Measurements from ENCODE around the gene TNNT2.

The TNNT2 gene

GRCh38 chr1:201312298-201312697 lies 65.2 kb downstream of the TNNT2 start:
- DNase-seq (ENCODE audit: low spot score) = no peak
- TF ChIP-seq, protein P1, sequence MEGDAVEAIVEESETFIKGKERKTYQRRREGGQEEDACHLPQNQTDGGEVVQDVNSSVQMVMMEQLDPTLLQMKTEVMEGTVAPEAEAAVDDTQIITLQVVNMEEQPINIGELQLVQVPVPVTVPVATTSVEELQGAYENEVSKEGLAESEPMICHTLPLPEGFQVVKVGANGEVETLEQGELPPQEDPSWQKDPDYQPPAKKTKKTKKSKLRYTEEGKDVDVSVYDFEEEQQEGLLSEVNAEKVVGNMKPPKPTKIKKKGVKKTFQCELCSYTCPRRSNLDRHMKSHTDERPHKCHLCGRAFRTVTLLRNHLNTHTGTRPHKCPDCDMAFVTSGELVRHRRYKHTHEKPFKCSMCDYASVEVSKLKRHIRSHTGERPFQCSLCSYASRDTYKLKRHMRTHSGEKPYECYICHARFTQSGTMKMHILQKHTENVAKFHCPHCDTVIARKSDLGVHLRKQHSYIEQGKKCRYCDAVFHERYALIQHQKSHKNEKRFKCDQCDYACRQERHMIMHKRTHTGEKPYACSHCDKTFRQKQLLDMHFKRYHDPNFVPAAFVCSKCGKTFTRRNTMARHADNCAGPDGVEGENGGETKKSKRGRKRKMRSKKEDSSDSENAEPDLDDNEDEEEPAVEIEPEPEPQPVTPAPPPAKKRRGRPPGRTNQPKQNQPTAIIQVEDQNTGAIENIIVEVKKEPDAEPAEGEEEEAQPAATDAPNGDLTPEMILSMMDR (IDR thresholded peaks at IDR 0.05; ENCODE audit: extremely low read depth, missing control alignments) = no peak

DNA sequence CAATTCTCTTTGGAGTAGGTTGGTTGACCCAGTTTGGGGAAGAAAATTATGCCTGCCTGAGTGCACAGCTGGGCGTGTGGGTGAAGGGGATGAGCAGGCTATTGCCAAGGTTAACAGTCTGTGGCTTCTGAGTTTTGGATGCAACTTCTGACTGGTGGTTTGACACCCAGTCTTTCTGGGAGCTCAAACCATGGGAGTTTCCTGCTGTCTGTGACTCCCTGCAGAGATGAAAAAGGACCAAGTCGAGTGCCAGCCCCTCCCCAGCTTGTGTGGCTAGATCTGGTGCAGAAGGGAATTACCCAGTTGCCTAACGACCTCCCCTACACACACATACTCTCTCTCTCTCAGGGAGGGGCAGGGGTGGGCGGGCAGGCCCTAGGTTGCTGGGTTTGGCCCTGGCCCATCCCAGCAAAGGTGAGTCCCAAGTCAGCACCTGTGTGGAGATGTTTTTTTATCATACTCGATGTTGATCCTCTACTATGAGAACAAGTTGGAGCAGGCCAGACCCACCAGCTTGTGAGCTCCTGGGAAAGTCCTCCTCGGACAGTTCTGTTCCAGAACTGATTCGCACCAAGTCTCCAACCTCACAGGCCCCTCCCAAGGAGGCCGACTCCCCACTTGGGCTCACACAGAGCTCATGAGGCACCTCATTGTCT lies 66.0 kb downstream of the TNNT2 start:
- TF ChIP-seq, protein P1 (IDR thresholded peaks at IDR 0.05; ENCODE audit: extremely low read depth, missing control alignments) = no peak
- no peak for DNase-seq (ENCODE audit: low spot score)

DNA sequence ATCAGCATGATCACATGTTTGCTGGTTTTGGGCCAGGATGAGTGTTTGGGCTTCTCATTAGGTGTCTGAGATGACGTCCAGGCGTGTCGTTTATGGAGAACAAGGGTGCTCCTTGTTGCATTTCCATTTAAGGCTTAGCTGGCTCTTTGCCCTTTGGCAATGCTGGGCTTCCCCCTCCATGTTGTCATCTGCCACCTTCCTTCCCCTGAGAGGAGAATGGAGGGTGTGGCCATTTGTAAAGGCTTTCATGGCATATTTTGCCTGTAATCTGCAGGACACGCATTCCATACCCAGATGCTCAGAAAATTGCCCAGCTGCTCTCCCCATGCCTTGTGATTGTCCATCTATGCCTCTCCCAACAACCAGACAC lies 66.5 kb downstream of the TNNT2 start:
- TF ChIP-seq, protein P1 (IDR thresholded peaks at IDR 0.05; ENCODE audit: extremely low read depth, missing control alignments) = no peak
- DNase-seq (ENCODE audit: low spot score) = no peak

- no peak for DNase-seq (ENCODE audit: low spot score)
- TF ChIP-seq, protein P1 (IDR thresholded peaks at IDR 0.05; ENCODE audit: extremely low read depth, missing control alignments) = no peak
Measured at GRCh38 chr1:201310251-201310985, 67.1 kb downstream of the TNNT2 start.

- TF ChIP-seq, protein P1 (IDR thresholded peaks at IDR 0.05; ENCODE audit: extremely low read depth, missing control alignments) = no peak
- DNase-seq (ENCODE audit: low spot score) = no peak
Measured at GRCh38 chr1:201309416-201309815, 68.1 kb downstream of the TNNT2 start.

Measured in GM20000 (cell line).